ENCODE measurements around the gene YIF1A.
"Not testable (repeated sequence)": the region's sequence is repeated elsewhere in the genome, so short reads cannot be mapped to it uniquely, and the experiment has no call there.

YIF1A gene

DNA sequence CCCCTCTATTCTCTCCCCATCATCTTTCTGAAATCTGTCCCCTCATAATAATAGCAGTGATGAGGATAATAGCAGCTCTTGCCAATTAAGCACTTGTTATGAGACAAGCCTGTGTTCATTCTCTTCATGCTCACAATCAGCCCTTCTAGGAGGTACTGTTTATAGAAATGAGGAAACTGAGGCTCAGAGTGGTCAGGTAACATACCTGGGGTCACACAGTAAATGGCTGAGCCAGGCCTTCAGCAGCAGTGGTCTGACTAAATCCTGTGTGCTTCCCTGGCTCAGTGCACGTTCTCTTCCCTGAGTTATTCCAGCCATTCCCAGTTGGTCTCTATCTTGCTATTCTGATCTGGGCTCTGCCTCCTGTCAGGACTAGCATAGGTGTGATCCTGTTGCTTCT lies 14.7 kb downstream of the YIF1A start:
- no peak for DNase-seq (ENCODE audit: extremely low read depth in 1 of 2, low read depth in 1 of 2)

DNA sequence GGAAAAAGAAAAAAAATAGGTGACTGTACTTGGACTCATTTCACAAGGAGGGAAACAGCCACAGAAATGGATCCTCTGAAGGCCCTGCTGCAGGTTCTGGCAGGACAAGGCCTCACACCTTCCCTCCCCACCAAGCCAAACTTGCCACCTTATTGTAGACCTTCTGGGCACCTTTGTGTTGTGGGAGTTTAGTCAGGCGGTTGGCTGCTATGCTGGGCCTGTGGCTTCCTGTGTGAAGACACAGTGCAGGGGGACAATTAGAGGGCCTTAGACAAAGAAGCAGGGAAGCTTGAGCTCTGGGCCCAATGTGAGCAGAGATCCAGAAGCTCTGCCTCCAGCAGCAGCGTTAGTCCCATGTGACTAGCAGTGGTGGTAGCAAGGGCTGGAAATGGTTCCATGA lies 16.3 kb downstream of the YIF1A start:
- no peak for DNase-seq (ENCODE audit: extremely low read depth in 1 of 2, low read depth in 1 of 2)

DNA sequence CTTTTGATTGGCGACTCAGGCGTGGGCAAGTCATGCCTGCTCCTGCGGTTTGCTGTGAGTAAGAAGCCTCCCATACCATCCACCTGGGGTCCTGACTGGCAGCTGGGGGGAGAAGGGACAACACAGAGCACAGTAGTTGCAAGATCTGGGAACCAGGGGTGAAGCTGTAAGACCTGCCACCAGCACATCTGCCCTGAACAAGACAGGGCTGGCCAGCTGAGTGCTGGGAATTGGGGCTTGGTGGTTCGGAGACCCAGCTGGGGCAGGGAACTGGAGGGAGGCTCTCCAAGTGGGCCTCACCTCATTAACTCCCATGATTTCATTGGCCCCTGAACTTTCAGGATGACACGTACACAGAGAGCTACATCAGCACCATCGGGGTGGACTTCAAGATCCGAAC lies 17.1 kb downstream of the YIF1A start:
- no peak for DNase-seq (ENCODE audit: extremely low read depth in 1 of 2, low read depth in 1 of 2)

DNA sequence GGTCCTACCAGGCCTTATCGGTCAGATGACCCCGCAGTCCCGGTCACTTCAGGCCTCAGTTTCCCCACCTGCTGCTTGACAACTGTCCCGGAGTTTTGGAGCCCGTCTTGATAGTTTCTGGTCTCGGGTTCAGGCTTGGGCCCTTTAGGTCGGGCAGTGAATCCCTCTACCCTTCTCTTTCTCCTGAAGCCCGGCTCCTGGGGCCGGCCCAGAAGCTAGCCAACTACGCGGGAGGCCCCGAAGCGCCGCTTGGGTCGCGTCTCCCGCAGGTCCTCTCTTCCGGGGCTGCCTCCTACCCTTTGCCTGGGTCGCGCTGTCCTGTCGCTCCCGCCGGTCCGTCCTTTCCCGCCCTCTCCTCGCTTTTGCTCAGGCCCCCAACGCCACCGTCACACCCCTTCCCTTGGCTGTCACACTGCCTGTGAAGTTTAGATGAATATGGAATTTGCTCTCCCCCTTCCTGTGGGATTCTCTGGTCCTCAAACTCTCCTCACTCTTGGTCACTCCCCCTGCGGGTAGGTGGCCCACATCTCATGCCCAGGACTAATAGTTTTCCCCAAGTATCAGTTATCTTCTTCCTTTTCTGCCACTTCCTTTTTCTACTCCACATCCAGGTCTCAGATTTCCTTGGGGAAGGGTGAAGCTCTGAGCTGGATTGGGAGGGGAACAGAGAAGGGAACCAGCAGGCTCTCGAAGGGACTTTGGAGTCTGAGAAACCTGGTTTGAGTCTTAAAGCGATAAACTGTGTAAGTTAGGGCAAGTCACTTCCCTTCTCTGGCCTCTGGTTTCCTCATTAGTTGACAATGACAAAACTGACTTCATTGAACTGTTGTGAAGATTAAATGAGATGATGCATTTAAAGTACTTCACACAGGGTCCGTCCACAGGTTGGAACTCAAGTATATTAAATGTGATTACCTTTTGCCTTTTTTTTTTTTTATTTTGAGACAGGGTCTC lies 19.7 kb downstream of the YIF1A start:
- DNase-seq (ENCODE audit: extremely low read depth in 1 of 2, low read depth in 1 of 2) = no peak

DNA sequence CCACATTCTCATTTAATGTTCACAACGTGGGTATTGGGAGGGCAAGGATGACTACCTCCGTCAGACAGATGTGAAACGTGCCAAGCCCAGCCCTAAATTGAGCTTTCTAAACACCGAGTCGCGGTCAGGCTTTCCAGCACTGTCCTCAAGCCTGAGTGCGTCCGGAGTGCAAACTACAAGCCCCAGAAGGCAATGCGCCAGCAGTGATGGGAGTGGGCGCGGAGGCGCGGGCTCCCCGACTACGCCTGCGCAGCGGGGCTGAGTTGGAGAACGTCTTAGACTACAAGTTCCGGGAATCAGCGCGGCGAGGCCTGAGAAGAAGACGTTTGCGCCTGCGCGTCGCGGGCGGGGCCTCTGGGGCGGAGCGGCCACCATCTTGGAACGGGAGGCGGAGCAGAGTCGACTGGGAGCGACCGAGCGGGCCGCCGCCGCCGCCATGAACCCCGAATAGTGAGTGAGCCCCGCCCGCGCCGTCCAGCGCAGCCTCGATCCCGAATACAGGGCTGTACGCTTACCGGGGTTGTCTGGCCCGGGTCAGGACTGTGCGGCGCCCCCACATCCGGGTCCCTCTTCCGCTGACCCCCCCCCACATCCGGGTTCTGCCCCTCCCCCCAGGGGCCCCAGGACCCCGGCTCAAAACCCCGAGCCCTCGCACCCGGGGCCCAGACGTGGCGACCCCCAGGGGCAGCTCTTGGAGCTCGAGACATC lies 20.5 kb downstream of the YIF1A start, which contains the start of gene RAB1B:
TSS of gene RAB1B (plus strand) at position 396 of the 708 bp plus-strand sequence. CDS start at position 437, 41 bp downstream.
- peak; percentile 100 for DNase-seq (ENCODE audit: extremely low read depth in 1 of 2, low read depth in 1 of 2)

DNA sequence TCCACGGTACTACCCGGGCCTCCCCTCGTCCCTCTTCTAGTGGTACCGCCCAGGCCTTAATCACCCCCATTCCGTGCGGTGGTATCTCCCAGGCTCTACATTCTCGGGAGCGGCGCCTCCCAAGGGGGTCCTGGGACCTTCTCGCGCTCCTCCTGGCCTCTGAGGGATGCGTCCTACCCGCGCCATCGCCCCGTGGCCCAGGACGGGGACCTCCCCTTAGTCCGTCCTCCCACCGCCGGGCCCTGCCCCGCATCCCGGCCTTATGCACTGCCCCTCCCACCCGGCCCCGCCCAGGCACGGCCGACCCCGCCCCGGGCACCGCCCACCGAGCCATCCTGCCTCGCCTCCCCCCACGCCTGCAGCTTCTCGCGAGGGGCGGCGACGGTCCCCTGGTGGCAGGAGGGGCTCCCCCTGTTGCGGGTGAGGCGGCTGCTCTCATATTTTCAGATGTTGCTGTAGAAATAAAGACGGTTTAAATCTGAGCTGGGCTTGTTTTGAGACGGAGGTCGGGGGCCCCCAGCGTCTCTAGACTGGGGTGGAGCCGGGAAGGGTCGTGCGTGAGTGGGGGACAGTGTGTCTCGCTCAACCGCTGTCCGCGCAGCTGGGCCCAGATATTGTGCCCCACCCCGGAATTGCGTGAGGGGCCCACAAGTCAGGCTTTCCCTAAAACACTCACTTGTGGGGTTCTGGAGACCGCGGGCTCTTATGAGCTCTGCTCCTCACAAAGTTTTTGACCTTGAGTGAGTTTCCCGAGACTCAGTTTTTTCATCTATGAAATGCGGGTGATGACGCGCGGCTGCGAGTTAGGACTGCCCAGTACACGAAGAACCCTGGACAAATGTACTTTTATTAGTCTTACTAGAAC lies 21.3 kb downstream of the YIF1A start:
- peak; percentile 51 to 83 for DNase-seq (ENCODE audit: extremely low read depth in 1 of 2, low read depth in 1 of 2)

DNA sequence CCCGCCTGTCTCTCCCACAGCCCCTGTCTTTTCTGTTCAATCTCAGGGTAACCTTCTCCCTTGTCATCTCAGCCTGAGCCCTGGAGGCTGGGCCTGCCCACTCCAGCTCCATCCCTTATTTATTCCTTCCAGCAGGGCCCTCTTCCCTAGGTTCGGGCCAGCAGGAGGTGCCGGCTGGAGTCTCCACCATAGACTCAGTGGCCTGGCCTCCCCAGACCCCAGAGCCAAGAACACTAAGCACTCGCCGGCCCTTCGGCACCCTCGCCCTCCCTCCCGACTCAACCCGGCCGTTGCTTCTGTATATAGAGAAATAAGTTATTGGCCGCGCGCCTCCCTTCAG lies 21.9 kb downstream of the YIF1A start:
- DNase-seq (ENCODE audit: extremely low read depth in 1 of 2, low read depth in 1 of 2) = no peak

DNA sequence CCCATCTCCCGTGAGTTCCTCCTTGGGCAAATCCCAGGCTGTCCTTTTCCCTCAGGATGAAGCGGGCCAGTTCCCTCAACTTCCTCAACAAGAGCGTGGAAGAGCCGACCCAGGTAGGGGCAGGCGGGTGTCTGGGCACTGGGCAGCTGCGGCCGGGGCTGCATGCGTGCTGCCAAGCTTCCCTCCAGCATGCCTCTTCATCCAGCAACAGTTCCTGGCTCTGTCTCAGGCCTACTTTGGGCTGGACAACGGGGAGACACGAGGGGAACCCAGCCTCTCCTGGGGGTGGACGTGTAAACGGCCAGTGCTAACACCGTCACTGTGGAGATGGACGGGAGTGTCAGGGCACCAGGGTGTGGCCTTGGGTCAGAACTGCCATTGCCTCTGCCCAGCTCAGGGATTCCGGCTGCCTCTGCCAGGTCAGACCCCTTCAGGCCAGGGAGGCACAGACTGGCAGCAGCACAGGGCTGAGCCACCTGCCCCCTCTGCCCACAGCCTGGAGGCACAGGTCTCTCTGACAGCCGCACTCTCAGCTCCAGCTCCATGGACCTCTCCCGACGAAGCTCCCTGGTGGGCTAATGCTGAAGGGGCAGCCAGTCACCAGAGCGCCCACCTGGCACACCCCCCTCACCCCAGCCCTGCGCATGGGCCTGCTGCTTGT lies 22.4 kb downstream of the YIF1A start:
- no peak for DNase-seq (ENCODE audit: extremely low read depth in 1 of 2, low read depth in 1 of 2)

DNA sequence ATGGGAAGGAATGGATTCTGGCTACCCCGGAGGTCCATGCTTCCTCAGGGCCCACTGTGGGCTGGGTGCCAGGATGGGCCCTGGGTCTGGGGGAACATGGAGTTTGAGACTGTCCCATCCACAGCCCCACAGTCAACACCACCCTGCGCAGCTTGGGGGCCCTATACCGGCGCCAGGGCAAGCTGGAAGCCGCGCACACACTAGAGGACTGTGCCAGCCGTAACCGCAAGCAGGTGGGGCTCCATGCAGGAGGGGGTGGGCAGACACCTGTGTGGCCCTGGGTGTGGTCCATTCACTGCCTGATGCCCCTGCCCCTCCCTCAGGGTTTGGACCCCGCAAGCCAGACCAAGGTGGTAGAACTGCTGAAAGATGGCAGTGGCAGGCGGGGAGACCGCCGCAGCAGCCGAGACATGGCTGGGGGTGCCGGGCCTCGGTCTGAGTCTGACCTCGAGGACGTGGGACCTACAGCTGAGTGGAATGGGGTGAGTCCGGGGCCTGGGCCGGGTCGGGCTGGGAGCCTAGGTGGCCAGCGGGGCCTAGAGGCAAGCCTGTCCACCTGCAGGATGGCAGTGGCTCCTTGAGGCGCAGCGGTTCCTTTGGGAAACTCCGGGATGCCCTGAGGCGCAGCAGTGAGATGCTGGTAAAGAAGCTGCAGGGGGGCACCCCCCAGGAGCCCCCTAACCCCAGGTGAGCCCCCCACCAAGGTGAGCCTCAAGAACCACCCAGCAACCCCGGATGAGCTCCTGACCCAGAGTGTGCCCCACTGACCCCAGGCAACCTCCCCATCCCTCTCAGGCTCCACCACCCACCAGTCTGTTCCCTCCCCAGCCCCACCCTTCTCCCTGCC lies 23.2 kb downstream of the YIF1A start:
- no peak for DNase-seq (ENCODE audit: extremely low read depth in 1 of 2, low read depth in 1 of 2)

DNA sequence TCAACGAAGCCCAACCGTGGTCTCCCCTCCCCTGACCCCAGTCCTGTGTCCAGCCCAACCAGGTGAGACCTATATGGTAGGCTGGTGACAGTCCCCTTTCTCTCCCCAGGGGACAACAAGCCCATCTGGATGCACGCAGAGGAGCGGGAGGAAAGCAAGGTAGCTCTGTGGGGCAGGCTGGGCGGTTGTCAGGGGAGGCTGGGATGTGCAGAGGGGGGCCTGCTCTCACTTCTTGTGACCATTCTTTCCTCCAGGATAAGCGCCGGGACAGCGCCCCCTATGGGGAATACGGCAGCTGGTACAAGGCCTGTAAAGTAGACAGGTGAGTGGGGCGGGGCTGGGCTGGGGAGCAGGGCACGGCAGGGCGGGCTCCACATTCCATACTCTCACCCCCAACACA lies 24.0 kb downstream of the YIF1A start:
- DNase-seq (ENCODE audit: extremely low read depth in 1 of 2, low read depth in 1 of 2) = no peak

DNA sequence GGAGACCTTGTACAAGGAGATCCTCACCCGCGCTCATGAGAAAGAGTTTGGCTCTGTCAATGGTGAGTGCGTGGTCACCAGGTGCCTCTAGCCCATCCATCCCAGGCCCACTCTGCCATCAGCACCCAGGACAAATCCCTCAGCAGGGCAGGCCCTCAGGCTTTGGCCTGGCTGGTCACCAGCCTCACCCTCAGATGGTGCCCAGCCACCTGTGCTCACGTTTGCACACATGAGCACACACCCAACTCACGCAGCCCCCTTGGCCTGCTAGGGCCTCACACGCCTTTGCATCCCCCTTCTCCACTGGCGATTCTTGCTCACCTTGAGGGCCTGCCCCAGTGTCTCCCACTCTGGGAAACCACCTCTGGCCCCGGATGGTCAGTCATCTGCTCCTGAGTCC lies 24.6 kb downstream of the YIF1A start:
- DNase-seq (ENCODE audit: extremely low read depth in 1 of 2, low read depth in 1 of 2) = no peak

DNA sequence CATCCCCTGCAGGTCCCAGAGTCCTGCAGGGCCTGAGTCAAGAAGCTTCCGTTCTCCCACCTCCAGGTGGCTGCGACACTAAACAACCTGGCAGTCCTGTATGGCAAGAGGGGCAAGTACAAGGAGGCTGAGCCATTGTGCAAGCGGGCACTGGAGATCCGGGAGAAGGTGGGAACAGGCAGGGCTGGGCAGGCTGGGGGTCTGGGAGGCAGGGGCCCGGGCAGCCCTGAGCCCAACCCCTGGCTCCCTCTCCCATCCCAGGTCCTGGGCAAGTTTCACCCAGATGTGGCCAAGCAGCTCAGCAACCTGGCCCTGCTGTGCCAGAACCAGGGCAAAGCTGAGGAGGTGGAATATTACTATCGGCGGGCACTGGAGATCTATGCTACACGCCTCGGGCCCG lies 25.2 kb downstream of the YIF1A start:
- DNase-seq (ENCODE audit: extremely low read depth in 1 of 2, low read depth in 1 of 2) = no peak

DNA sequence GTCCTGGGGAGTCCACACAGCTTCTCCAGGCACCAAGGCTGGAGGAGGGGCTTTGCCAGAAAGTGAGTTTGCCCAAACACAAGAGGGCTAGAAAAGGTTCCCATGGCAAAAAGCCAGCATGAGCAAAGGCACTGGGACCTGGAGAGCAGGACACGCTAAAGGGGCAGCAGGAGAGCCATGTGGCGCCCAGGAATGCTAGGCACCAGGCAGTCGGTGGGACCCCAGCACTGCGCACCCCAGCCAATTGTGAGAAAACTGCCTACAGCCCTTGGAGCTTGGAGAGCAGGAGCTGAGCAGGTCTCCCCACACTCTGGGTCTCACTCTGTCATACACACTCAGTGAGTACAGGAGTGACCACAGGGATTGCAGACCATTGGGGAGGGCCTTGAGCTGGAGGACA lies 25.7 kb downstream of the YIF1A start:
- no peak for DNase-seq (ENCODE audit: extremely low read depth in 1 of 2, low read depth in 1 of 2)

DNA sequence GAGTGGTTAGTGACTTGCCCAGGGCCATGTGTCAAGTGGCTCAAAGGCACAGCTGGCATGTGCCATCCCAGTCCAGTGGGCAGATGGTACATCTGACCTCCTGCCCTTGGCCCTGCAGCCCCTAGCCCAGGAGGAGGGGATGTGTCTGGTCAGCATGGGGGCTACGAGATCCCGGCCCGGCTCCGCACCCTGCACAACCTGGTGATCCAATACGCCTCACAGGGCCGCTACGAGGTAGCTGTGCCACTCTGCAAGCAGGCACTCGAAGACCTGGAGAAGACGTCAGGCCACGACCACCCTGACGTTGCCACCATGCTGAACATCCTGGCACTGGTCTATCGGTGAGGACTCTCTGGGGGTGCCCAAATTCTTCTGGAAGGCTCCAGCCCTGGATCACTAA lies 26.2 kb downstream of the YIF1A start:
- DNase-seq (ENCODE audit: extremely low read depth in 1 of 2, low read depth in 1 of 2) = no peak

DNA sequence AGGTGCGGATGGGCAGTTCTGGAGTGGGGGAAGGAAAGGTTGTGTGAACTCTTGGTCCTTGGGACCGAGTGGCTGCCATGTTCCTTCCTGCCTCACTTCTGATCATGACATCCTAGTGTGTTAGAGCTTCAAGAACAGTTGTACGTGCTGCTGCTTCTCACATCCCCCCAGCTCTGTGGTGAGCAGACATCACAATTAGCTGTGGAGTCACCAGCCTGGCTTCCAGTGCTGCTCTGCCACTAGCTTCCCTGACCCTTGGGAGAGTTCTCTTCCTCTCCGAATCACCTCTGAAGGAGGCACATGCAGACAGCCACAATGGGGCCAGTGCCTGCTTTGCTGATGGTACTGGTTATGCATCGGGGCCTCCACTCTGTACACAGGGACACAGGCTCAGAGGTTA lies 26.8 kb downstream of the YIF1A start:
- DNase-seq (ENCODE audit: extremely low read depth in 1 of 2, low read depth in 1 of 2) = no peak

DNA sequence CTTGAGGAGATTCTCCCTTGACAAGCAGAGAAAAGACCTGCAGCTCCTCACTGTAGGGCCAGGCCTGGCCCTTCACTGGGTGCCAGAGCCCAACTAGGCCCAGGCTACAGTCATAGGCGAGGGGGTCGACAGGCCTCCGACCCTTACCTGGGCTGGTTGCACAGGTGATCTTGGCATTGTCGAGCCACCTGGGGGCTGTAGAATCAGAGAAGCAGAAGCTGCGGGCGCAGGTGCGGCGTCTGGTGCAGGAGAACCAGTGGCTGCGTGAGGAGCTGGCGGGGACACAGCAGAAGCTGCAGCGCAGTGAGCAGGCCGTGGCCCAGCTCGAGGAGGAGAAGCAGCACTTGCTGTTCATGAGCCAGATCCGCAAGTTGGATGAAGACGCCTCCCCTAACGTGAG lies 27.4 kb downstream of the YIF1A start:
- DNase-seq (ENCODE audit: extremely low read depth in 1 of 2, low read depth in 1 of 2) = no peak

DNA sequence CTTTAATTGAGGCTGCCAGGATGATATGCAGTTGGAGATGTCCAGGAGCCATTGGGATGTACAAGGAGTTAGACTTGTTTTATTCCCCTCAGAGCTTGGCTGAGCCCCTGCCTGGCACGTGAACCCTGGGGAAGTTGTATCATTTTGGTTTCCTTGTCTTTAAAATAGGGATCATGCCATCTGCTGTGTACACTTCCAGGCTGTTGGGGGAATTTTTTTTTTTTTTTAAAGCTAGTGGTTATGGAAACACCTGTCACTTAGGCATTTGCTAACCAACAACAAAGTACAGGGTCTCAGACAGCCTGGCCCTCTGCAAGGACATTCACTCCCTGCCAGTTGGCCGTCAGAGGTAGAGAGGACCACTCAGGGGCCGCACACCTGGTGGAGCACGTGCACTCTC lies 29.0 kb downstream of the YIF1A start:
- no peak for DNase-seq (ENCODE audit: extremely low read depth in 1 of 2, low read depth in 1 of 2)

DNA sequence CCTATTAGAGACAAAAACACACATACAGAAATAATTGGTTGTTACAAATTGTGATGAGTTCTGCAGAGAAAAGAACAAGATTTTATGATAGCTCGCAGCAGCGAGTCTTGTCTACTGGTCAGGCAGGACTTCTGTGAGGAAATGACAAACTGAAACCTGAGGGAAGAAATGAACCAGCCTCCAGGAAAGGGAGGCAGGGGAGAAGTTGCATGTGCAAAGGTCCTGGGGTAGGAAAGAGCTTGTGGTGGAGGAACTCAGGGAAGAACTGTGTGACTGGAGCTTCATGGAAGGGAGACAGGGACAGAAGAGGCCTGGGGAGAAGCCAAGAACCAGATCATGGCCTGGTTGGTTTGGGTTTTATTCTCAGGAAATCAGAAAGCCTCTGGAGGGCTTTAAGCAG lies 29.7 kb downstream of the YIF1A start:
- DNase-seq (ENCODE audit: extremely low read depth in 1 of 2, low read depth in 1 of 2) = no peak

DNA sequence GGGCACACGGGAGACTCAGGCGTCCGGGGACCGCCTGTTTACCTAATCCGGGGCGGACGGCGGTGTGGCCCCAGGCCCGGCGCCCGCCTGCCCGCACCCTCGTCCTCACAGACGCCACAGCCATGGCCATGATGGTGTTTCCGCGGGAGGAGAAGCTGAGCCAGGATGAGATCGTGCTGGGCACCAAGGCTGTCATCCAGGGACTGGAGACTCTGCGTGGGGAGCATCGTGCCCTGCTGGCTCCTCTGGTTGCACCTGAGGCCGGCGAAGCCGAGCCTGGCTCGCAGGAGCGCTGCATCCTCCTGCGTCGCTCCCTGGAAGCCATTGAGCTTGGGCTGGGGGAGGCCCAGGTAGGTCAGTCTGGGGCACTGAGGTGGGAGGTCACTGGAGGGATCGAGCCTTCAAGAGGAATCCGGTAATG lies 30.5 kb downstream of the YIF1A start:
- no peak for DNase-seq (ENCODE audit: extremely low read depth in 1 of 2, low read depth in 1 of 2)

DNA sequence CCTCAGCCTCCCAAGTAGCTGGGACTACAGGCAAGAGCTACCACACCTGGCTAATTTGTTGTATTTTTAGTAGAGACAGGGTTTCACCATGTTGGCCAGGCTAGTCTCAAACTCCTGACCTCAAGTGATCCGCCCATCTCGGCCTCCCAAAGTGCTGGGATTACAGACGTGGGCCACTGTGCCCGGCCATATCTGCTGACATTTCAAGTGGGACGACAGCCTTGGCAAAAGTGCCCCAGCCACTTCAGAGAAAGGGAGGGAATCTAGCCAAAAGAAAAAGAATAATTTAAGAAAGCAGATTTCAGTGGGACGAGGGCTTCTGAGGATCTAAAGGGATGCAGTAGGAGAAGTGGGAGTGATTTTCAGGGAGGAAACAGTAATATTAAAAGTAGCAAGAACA lies 35.9 kb downstream of the YIF1A start:
- DNase-seq (ENCODE audit: extremely low read depth in 1 of 2, low read depth in 1 of 2) = not testable (repeated sequence)
